HG02852 (cell line): ENCODE results near the gene SLIT3.

ENCODE experiments used
- ATAC-seq: cut with Tn5 transposase; IDR thresholded peaks from one replicate; pipeline ENCODE4 v1.9.1; 2021; ENCODE audit warnings: mild to moderate bottlenecking, moderate library complexity; ENCODE audit not compliant: unreplicated experiment

SLIT3 gene

DNA sequence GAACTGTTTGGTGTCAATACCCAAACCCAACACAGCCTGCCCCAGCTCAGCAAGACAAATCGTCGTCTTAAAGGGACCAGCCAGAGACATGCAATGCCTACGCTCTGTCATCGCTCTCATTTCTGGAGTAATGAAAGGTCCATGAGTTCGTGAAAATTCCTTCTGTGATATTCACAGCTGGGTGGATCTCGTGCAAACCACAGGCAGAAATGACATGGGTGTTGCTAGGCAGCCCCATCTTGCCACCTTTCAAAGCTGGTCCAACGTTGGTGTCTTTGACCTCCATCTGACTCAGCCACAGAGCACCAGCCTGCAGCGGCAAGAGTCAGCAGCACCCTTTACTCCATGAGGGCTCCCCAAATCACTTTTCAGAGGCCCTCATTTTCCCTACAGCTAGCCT, 215.3 kb downstream of the SLIT3 start:
- ATAC-seq, result no peak

DNA sequence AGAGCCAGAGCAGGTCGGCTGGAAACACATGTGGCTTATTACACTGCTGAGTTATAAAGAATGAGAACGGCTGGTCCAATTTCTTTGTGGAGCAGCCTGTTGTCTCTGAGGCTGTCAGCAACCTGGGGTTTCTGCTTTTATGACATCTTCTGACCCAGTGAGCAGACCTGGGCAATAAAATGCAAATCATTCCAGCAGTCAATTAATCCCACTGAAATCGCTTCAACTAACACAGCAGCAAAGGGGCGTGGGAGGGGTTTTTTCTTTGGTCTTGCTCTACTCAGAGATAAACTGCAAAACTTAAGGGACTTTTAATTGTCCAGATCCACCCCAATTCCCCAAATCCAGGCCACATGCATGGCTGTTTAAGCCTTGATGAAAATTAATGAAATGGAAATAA, 215.7 kb downstream of the SLIT3 start:
- no peak for ATAC-seq

DNA sequence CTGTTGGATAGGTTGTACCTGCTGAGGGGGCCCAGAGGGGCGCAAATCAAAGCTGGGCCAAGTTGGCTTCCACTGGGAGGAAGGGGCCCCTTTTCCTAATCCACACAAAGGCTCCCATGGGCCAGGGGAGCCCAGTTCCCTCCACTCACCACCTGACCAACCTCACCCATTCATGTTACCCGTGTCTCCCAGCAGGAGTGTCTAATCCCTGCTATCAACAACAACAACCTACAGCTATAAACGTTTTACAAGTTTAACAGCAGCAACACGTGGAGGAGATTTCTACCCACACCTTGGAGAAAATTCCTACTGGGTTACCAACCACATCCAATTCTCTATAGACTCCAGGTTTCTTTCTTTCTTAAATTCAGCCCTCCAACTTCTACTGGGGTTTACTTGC, 216.2 kb downstream of the SLIT3 start:
- no peak for ATAC-seq

DNA sequence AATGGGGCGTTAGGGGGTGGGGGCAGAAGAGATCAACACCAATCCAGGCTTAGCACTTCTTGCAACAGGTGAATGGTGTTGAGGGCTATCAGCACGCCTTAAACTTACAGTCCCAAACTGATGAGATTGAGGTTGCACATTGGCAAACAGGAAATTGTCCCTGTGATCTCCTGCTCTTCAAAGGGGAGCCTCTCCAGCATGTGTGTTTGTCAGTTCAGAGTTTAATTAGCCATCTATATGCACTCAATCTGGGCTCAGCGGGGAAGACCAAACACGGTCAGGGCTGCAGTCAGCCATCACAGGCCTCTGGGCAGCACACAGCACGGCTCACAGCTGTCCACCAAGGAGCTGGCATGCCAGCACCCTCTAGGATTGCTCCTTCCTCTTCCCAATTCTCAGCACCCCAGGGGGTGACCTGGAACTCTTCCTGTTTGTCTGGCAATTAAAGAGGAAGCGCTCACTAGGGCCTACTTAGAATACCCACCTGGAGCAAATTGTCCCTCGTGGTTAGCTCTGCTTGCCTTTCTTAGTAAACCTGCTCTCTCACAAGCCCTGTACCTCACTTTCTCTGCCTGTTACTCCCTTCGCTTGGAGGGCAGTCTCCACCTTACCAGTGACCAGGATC, 217.4 kb downstream of the SLIT3 start:
- no peak for ATAC-seq

DNA sequence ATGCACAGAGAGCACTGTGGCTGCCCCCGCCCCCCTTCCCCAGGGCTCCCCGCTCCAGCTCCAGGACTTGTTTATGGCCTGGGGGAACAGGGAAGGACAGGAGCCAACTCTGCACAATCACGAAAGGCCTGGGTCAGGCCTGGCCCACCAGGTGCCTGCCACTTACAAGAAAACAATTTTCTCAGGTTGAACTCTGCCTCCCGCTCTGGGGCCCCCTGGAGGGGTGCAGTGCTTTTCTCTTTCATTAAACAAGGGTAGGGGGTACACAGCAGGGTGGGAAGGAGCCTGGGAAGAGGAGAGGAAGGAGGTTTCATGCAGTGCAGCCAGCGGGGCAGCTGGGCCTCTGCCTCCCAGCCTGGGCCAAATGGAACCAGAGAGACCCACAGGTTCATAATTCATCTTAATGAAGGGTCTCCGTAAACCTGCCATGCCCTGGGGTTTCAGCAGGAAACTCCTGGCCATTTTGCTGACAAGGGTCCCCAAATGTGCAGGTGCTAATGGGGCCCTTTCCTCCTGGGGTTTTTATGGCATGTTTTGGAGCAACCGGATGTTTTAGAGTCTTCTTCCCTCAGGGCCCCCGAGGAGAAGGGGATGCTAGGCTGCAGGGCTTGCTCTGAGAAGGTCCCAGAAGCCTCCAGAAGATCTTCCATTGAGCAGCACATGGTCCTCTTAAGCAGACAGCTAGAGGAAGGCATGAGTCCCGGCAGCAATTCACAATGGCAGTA, 219.8 kb downstream of the SLIT3 start:
- ATAC-seq, result no peak

DNA sequence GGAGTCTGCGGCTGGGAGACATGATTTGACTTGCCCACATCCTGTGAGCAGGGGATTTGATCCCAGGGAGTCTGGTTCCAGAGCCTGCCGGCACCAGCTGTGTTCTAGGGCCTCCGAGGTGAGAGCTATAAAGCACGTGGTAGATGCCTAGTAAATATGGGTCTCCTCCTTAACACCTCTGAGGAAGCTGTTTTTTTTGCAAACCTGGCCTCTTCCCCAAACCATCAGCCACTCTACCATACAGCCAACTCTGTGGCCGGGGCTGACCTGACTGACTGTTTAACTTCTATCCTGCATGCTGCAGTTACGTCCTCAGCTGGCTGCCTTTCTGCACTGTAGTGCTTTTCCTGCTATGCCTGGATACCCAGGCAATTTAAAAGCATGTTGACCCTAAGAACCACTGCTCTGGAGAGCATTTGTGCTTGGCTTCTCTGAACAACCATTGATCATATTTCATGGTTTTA, 220.5 kb downstream of the SLIT3 start:
- ATAC-seq, result no peak

DNA sequence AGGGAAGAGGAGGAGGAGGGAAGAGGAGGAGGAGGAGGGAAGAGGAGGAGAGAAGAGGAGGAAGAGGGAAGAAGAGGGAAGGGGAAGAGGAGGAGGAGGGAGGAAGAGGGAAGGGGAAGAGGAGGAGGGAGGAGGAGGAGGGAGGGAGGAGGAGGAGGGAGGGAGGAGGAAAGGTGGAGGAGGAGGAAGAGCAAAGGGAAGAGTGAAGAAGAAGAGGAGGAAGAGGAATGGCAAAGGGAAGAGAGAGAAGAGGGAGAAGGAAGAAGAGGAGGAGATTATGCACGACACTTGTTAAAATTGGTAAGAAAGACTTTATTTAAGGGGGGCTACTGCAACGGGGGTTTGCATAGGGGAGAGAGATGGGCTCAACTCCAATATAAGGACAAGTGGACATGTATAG, 221.2 kb downstream of the SLIT3 start:
- ATAC-seq, result no peak

DNA sequence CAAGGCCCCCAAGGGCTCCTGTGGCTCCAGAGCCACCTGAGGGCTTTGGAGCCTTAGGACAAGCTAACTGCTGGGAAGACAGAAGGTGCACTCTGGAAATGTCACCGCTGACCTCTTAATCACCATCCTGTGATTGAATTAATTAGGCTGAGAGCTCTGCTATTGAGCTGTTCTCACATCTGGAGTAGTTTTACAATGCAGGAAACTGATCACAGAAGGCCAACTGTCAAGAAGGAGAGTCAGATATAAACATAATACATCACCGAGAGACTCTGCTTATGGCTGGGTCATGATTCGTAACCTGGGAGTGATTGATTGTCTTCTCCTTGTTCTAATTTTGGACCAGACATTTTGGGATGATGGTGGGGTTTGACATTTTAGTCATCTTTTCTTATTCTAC, 226.1 kb downstream of the SLIT3 start:
- ATAC-seq, result no peak

DNA sequence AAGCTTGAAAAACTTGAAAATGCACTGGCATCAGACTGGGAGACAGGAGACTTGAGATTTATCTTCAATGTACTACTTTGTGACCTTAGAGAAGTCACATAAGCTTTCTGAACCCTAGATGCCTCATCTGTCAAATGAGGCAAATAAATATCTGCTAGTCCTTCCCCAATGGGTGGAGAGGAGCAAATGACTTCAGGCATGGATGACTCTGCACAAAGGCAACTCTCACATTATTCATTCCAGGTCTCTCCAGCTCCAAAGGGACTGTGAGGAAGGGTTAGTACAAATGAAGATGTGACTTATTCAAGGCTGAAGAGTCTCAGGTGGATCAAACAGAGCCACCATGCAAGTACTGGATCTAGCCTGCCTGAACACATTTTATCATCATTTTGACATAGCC, 228.7 kb downstream of the SLIT3 start:
- no peak for ATAC-seq

DNA sequence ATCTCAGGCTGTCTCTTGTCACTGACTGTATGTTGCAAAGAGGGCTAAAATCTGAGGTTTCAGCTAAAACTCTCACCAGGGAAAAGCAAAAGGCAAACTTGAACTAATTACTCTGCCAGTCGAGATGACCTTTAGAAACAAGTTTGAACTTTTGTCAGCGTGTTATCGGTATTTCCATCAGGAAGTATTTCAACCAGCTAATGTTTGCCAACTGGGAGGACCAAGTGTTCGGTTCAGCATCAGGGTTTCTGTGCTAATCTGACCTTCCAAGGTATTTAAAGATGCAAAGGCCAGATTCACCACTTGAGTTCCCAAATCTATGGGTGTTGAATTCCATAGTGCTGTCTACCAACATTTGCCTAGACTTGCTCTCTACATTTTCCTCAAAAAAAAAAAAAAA, 230.5 kb downstream of the SLIT3 start:
- ATAC-seq, result no peak

DNA sequence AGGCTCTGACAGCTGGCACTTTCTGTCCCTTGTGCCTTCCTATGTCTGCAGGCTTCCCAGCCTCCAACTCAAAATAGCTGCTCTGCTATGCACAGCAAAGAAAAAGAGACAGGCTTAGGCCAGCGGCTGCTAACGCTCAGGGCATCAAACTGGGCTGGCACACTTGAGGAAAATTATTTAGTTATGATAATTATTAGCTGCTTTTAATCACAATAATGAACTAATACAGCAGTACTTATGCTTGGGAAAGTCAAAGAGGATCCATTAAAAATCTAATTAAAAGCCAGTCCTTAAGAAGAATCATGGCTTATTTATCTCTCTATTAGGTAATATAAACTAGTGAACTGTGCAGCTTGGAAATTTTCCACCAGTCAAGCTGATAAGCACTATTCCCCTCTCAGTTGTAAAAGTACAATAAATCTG, 233.2 kb downstream of the SLIT3 start:
- ATAC-seq, result no peak

DNA sequence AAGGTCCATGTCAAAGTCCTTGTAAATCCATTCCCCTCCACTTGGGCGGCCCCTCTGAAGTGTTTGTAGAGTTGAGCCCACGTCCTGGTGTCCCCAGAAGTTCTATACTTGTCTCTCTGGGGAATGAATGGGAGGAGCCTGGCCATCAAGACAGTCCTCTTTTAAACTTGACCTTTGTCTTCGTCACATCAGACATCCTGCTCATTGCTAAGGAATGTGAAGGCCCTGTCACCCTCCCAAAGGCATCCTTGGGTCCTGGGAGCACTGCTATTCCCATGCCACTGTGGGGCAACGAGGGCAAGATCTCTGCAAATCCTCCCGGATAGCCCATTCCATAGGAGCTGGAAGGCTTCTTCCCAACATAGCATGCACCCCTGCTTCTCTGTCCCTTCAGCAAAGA, 235.5 kb downstream of the SLIT3 start:
- no peak for ATAC-seq

DNA sequence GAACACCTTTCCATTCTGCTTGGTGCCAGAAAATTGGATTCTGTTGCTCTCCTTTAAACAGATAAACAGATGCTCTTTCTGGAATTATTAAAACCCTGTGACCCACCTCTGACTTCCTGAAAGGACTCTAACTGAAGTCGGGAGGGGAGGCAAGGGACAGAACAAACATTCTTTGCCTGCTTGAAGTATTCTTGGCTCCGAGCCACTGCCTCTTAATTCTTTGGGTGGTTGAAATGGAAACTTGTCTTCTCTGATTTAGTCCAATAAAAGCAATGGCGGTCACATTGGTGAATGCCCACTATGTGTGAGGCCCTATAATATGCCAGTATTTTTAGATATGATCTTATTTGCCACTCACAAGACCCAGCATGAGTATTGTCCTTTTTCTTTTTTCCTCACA, 236.8 kb downstream of the SLIT3 start:
- ATAC-seq, result no peak

DNA sequence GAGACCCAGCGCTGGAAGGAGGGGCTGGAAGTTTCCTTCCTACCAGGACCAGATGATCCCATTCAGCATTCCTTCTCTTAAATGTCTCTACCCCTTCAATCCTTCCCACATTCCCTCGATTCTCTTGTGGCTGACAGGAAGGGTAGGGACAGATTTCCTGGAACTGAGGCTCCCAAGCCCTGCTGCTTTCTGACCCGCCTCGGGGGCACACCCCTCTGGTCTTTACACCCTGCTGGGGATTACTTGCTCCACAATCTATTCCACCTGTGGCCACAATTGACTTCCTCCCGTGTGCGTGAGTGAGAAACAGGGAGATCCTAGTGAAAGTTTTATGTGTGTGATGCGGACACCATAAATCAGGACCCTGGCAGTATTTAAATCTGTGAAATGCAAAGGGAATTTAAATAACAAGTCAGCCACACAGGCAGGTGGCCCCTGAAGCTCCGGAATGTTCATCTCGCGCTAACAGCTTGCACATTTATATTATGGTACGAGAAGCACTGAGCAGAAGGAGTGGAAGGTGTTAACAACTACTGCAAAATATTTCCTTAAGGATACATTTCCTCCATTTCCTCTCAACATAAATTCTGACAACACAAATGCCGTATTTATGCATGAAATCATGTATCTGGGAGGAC, 237.5 kb downstream of the SLIT3 start:
- no peak for ATAC-seq

DNA sequence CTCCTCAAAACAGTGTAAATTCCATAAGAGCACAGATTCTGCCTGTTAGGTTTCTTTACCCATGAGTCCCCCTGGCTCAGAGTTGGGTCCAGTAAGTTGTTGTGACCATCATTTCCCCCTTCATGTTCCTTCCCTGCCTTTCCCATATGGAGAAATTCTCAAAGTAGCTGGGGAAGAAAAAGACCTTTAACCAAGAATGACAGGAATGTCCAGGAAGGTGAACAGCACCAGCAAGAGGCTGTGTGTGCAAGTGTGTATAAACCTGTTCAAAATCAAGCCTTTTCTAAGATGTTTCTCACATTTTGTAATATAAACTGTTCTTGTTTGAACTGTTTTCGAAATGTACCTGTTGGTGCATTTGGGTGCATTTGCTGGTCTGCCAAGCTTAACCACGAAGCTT, 238.2 kb downstream of the SLIT3 start:
- ATAC-seq, result no peak

DNA sequence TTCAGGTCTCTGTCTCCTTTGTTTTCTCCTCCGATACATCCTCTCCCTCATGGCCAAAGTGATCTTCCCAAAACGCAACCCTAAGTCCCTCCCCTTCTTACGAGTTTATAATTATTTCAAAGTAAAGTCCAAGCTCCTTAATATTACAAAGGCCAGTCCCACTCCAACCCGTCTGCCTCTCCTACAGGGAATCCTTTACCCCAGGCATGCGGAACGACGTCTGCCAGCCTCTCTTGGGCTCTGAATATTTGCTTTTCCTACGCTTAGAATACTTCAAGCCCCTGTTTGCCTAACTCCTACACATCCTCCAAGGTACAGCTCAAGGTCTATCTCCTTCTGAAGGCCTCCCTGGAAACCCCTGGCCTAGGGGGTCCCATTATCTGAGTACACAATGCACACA, 246.4 kb downstream of the SLIT3 start:
- no peak for ATAC-seq

DNA sequence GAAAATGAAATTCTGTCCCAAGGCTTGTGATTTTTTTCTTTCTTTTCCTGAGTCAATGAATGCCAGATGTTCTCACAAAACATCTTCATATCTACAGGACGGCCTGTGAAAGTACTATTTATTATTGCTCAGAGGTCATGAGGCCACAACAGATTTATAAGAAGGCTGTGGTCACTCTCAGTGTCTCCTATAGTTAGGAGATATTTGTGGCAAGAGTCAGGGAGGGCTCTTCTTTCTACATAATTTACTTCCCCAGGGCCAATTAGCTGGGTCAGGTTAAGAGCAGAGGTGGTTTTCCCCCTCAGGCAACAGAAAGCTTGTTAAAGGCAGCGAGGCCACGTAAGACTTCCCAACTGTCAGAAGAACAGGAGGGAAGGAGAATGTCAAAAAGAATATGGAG, 248.7 kb downstream of the SLIT3 start:
- ATAC-seq, result no peak

DNA sequence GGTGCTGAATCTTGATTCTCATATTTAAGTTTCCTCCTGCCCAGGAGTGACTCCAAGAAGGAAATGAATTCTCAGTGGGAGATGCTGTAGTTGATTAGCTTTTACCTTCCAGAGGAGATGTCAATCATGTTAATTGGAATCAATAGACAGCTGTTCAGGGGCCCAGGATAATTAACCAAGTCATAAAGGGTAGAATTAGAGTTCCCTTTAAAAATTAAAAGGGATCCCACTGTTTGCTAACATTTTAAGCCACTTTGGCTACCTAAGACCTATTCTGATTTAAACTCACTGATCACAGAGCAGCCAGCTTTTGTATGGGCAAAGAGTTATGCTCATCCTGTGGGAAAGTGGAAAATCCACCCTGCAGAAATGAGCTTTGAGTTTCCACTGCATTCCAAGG, 249.6 kb downstream of the SLIT3 start:
- no peak for ATAC-seq

DNA sequence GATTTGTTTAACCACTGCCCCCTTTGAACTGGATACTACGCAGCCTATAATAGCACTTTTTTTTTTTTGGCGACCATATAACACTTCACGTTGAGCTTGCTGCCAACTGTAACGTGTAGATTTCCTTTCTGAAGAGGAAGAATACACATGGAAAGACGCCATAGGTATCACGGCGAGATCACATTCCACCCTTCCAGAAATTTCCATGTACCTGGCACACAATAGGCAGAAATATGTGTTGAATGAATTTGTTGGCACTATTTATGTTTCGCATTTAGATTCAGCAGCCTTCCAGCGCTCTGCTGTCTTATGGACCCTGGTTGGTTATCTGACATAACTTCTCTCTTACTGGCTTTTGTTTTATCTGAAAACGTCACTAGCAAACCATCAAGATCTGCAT, 250.3 kb downstream of the SLIT3 start:
- no peak for ATAC-seq

DNA sequence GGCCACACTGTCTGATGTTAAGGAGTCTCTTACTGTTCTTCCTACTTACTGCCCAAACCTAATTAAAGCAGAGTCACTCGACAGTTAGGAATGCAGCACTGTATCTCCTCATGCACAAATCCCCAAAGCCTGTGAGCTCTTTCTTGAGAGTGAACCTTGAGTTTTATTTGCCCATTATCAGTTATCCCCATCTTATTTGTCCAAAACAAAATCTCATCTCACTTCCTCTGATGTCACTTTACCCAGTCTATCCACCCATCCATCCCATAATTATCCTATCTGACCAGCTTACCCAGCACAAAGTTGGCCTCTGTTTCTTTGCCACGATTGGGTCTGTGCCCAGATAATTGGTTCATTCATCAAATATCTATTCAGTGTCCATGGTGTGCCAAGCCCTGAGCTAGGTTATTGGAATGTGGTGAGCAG, 250.8 kb downstream of the SLIT3 start:
- no peak for ATAC-seq

DNA sequence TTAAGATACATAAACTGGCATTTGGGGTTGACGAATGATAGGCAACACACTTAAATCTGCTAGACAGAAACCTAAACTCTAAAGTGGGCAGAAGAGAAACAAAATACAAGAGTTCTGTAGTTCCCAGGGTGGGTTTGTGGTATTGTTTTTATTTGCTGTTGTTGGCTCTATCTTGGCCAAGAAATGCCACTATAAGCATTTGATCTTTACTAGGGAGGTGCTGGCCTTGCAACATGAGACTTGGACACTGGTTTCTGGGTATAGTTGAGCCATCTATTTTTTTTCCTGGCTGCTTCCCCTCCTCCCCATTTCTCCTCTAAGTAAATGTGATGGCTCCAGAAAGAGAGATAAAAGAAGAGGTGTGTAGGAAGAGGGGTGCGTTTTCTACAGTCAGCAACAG, 251.2 kb downstream of the SLIT3 start:
- no peak for ATAC-seq
